CD14-positive monocyte (primary cell): ENCODE results near the gene ZBTB7A. TPM values are rescaled to one million over a fixed set of nuclear protein-coding genes. Genes with fewer than 3 reads are reported as not detected.

Experiments used
- DNase-seq, 3 donors: peaks; one replicate each; pipeline ENCODE4 v3.0.0-alpha.2; 2011 to 2022
- H2AFZ ChIP-seq: 2 replicates; pipeline ENCODE4 v1.6.0; 2012; ENCODE audit warnings: mild to moderate bottlenecking, low read depth, low read length, inconsistent platforms; ENCODE audit not compliant: insufficient read depth, poor library complexity, severe bottlenecking
- H3K27ac ChIP-seq, 2 donors: 1 replicate in 1 of 2; 2 replicates in 1 of 2; pipeline ENCODE4 v1.5.1; 2012 to 2013; ENCODE audit warnings: low read length in 2 of 2, control low read depth in 1 of 2, inconsistent platforms in 1 of 2, low read depth in 1 of 2, mild to moderate bottlenecking in 1 of 2
- H3K27me3 ChIP-seq, 2 donors: one replicate each; pipeline versions ENCODE4 v1.6.0 to v1.6.1; 2011 to 2013; ENCODE audit warnings: low read length in 2 of 2; ENCODE audit not compliant: control insufficient read depth in 2 of 2, insufficient read depth in 2 of 2
- H3K36me3 ChIP-seq, 2 donors: replicated peaks in 1 of 2; 1 replicate in 1 of 2; 2 replicates in 1 of 2; pipeline versions ENCODE4 v1.5.1 to v1.6.1; 2012 to 2013; ENCODE audit warnings: low read length in 2 of 2, control low read depth in 1 of 2, inconsistent platforms in 1 of 2, mild to moderate bottlenecking in 1 of 2; ENCODE audit not compliant: insufficient read depth in 2 of 2, control insufficient read depth in 1 of 2
- H3K4me1 ChIP-seq, 2 donors: 1 replicate in 1 of 2; 2 replicates in 1 of 2; pipeline versions ENCODE4 v1.5.1 to v1.6.1; 2012 to 2013; ENCODE audit warnings: low read length in 2 of 2, control low read depth in 1 of 2, inconsistent platforms in 1 of 2, mild to moderate bottlenecking in 1 of 2, moderate library complexity in 1 of 2; ENCODE audit not compliant: insufficient read depth in 2 of 2, control insufficient read depth in 1 of 2
- H3K4me2 ChIP-seq: replicated peaks from 2 replicates; pipeline ENCODE3; 2012; ENCODE audit warnings: low read length, moderate library complexity, mild to moderate bottlenecking; ENCODE audit not compliant: poor library complexity, severe bottlenecking; ENCODE audit errors: extremely low read depth
- H3K4me3 ChIP-seq, 3 experiments: fragments of 200-600 bp in 1 of 3; sonication (generic) in 1 of 3; replicated peaks in 1 of 3; 1 replicate in 2 of 3; 2 replicates in 1 of 3; pipeline ENCODE4 v1.5.1; 2011 to 2013; ENCODE audit warnings: low read length in 3 of 3, mild to moderate bottlenecking in 3 of 3, control low read depth in 2 of 3, low read depth in 2 of 3, inconsistent platforms in 1 of 3, moderate library complexity in 1 of 3
- H3K79me2 ChIP-seq: 2 replicates; pipeline ENCODE4 v1.6.0; 2012; ENCODE audit warnings: mild to moderate bottlenecking, control low read depth, inconsistent platforms, low read length, moderate library complexity; ENCODE audit not compliant: insufficient read depth
- H3K9ac ChIP-seq: 2 replicates; pipeline ENCODE4 v1.6.0; 2017; ENCODE audit warnings: low read length, mild to moderate bottlenecking; ENCODE audit not compliant: insufficient read depth, poor library complexity, severe bottlenecking
- H3K9me3 ChIP-seq, 2 donors: replicated peaks in 1 of 2; 1 replicate in 1 of 2; 2 replicates in 1 of 2; pipeline versions ENCODE4 v1.5.1 to v1.6.1; 2012 to 2013; ENCODE audit warnings: low read length in 2 of 2, control low read depth in 1 of 2; ENCODE audit not compliant: control insufficient read depth in 1 of 2, insufficient read depth in 1 of 2
- H4K20me1 ChIP-seq: 2 replicates; pipeline ENCODE4 v1.6.0; 2012; ENCODE audit warnings: mild to moderate bottlenecking, low read length, control low read depth, moderate library complexity; ENCODE audit not compliant: insufficient read depth
- H3K27ac Mint-ChIP-seq, 7 donors: one replicate each; pipeline ENCODE4 v1.8.0; 2020; ENCODE audit warnings: mild to moderate bottlenecking in 7 of 7, mixed read lengths in 7 of 7, moderate library complexity in 6 of 7, inconsistent platforms in 2 of 7
- H3K27me3 Mint-ChIP-seq, 3 donors: one replicate each; pipeline ENCODE4 v1.8.0; 2021 to 2022; ENCODE audit warnings: low read depth in 3 of 3, mild to moderate bottlenecking in 3 of 3, mixed read lengths in 3 of 3, moderate library complexity in 3 of 3, inconsistent platforms in 1 of 3
- H3K36me3 Mint-ChIP-seq, 2 donors: one replicate each; pipeline ENCODE4 v1.8.0; 2020; ENCODE audit warnings: mixed read lengths in 2 of 2, inconsistent platforms in 1 of 2, mild to moderate bottlenecking in 1 of 2
- H3K4me1 Mint-ChIP-seq: one replicate; pipeline ENCODE4 v1.8.0; 2020; ENCODE audit warnings: mild to moderate bottlenecking, mixed read lengths
- H3K4me3 Mint-ChIP-seq, 2 donors: one replicate each; pipeline ENCODE4 v1.8.0; 2020; ENCODE audit warnings: mild to moderate bottlenecking in 2 of 2, mixed read lengths in 2 of 2, moderate library complexity in 1 of 2
- H3K9me3 Mint-ChIP-seq, 7 donors: one replicate each; pipeline ENCODE4 v1.8.0; 2020 to 2022; ENCODE audit warnings: mixed read lengths in 7 of 7, mild to moderate bottlenecking in 6 of 7, moderate library complexity in 6 of 7, inconsistent platforms in 2 of 7
- CTCF ChIP-seq: fragments of 200-600 bp; IDR thresholded peaks from one replicate; pipeline ENCODE4 v1.8.0; 2022; ENCODE audit warnings: antibody characterized with exemption, mild to moderate bottlenecking
- WGBS: methylation state at CpG from one replicate; pipeline ENCODE4 v1.1.5; 2013; ENCODE audit warnings: missing lambda C conversion rate; ENCODE audit not compliant: insufficient coverage; 5-methylcytosine and 5-hydroxymethylcytosine counted together
- intact Hi-C, 2 donors: fragments of 100-400 bp; cut with micrococcal nuclease; formaldehyde crosslinking; loops; one replicate each; pipeline versions ENCODE4 v1.15.0 to v1.15.1; 2023
- polyA plus RNA-seq, 3 donors: library from polyadenylated mRNA; depleted of rRNA in 1 of 3; unstranded in 2 of 3; stranded (reverse) in 1 of 3; fragments of 300-500 nt in 2 of 3; fragments of >200 nt in 1 of 3; fragmentation: Illumina TruSeq in 2 of 3; gene quantifications; 1 replicate in 2 of 3; 2 replicates in 1 of 3; pipeline ENCODE4 v1.2.3, GENCODE V29; 2012 to 2021

ZBTB7A gene
- polyA plus RNA-seq, 3 donors: 18.0 to 31.5 (median 20.2) TPM

GRCh38 chr19:4099041-4099764 lies 32.5 kb upstream of the ZBTB7A start:
- H3K9me3 Mint-ChIP-seq: no peaks in the 10 kb centered on the region
- Histone ChIP-seq H3K27ac (no peak overlapping the region), H3K4me2 (no peak overlapping the region), H3K9ac (no peak overlapping the region), H2AFZ (no peak overlapping the region), H3K4me3 (no peak overlapping the region), H3K36me3 (peaks cover 69 to 92% of the 10 kb centered on the region in 2 donors), H3K4me1 (no peaks in the 10 kb centered on the region), H4K20me1 (peaks cover 16% of the 10 kb centered on the region), H3K27me3 (no peaks in the 10 kb centered on the region), H3K79me2 (no peaks in the 10 kb centered on the region), H3K9me3 (no peaks in the 10 kb centered on the region)
- 87% methylated on average over 37 of the region's 38 CpGs for WGBS
- no peaks in the 10 kb centered on the region for H3K27me3 Mint-ChIP-seq
- H3K27ac Mint-ChIP-seq: no peak overlapping the region
- DNase-seq: no peak
- intact Hi-C loops: no loop called here
- H3K4me1 Mint-ChIP-seq: no peaks in the 10 kb centered on the region
- peaks cover 55 to 81% of the 10 kb centered on the region in 2 donors for H3K36me3 Mint-ChIP-seq
- no peak for TF ChIP-seq CTCF
- no peak overlapping the region for H3K4me3 Mint-ChIP-seq

GRCh38 chr19:4098493-4098892 lies 31.8 kb upstream of the ZBTB7A start:
- no peak overlapping the region for H3K4me3 ChIP-seq
- TF ChIP-seq CTCF: no peak
- no peaks in the 10 kb centered on the region for H3K4me1 Mint-ChIP-seq
- H3K27ac Mint-ChIP-seq: no peak overlapping the region
- H3K27me3 Mint-ChIP-seq: no peaks in the 10 kb centered on the region
- H3K4me3 Mint-ChIP-seq: no peak overlapping the region
- no peaks in the 10 kb centered on the region for H3K9me3 ChIP-seq
- DNase-seq: no peak
- no peaks in the 10 kb centered on the region for H3K79me2 ChIP-seq
- no peaks in the 10 kb centered on the region for H3K27me3 ChIP-seq
- peaks cover 12% of the 10 kb centered on the region for H4K20me1 ChIP-seq
- no peak overlapping the region for H3K4me2 ChIP-seq
- H2AFZ ChIP-seq: no peak overlapping the region
- H3K27ac ChIP-seq: no peak overlapping the region
- 97% methylated on average over 18 of the region's 18 CpGs for WGBS
- H3K9ac ChIP-seq: no peak overlapping the region
- peaks cover 72 to 92% of the 10 kb centered on the region in 2 donors for H3K36me3 ChIP-seq
- H3K9me3 Mint-ChIP-seq: no peaks in the 10 kb centered on the region
- intact Hi-C loops: no loop called here
- H3K4me1 ChIP-seq: no peaks in the 10 kb centered on the region
- H3K36me3 Mint-ChIP-seq: peaks cover 55 to 78% of the 10 kb centered on the region in 2 donors
